22Rv1 (cell line): Measurements from ENCODE around the gene SLC39A11.

Experiments
- ZFX ChIP-seq: fragments of 450-650 bp; IDR thresholded peaks from 2 replicates; pipeline ENCODE4 v1.6.1; 2017; ENCODE audit warnings: antibody characterized with exemption, borderline replicate concordance
- TF ChIP-seq, protein P1 (sequence below): fragments of 450-650 bp; IDR thresholded peaks from 2 replicates; pipeline ENCODE4 v1.5.1; 2017; ENCODE audit warnings: mild to moderate bottlenecking

DNA sequence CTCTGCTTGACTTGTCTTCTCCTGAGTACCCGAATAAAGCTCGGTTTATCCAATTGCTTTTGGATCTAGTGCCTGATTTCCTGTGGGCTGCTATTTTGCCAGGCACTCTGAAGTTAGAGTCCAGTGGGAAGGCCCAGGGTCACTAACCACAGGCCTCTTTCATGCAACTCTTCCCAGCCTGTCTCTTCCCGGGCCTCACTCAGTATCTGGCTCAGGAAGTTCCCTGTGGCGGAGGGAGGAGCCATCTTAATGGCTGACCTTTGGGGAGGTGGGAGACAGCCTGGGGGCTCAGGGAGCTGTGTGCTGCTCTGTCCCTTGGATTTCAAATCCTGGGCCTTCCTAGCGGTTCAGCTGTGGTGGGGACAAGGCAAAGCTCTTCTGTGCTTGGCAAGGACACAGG lies 328.5 kb downstream of the SLC39A11 start:
- TF ChIP-seq, protein P1, sequence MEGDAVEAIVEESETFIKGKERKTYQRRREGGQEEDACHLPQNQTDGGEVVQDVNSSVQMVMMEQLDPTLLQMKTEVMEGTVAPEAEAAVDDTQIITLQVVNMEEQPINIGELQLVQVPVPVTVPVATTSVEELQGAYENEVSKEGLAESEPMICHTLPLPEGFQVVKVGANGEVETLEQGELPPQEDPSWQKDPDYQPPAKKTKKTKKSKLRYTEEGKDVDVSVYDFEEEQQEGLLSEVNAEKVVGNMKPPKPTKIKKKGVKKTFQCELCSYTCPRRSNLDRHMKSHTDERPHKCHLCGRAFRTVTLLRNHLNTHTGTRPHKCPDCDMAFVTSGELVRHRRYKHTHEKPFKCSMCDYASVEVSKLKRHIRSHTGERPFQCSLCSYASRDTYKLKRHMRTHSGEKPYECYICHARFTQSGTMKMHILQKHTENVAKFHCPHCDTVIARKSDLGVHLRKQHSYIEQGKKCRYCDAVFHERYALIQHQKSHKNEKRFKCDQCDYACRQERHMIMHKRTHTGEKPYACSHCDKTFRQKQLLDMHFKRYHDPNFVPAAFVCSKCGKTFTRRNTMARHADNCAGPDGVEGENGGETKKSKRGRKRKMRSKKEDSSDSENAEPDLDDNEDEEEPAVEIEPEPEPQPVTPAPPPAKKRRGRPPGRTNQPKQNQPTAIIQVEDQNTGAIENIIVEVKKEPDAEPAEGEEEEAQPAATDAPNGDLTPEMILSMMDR, result no peak
- no peak for TF ChIP-seq ZFX
